ENCODE data around the gene LRBA.

DNA sequence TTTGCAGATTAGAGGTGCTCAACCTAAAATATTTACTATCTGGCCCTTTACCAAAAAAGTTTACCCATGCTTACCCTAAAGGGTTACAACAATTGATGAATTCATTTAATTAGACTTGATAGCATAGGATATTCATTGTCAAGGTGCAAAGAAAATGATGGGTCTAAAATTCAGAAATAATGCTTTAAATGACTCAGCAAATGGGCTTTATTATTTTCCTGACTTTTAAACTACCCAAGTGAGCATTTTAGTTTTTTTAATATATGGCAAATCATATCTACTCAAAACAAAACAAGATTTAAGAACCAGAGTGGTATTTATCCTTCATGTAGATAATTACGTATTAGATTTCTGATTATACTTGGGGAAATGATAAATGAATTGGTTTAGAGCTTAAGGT is 701.1 kb downstream of the LRBA start:
- TF ChIP-seq, protein P1, sequence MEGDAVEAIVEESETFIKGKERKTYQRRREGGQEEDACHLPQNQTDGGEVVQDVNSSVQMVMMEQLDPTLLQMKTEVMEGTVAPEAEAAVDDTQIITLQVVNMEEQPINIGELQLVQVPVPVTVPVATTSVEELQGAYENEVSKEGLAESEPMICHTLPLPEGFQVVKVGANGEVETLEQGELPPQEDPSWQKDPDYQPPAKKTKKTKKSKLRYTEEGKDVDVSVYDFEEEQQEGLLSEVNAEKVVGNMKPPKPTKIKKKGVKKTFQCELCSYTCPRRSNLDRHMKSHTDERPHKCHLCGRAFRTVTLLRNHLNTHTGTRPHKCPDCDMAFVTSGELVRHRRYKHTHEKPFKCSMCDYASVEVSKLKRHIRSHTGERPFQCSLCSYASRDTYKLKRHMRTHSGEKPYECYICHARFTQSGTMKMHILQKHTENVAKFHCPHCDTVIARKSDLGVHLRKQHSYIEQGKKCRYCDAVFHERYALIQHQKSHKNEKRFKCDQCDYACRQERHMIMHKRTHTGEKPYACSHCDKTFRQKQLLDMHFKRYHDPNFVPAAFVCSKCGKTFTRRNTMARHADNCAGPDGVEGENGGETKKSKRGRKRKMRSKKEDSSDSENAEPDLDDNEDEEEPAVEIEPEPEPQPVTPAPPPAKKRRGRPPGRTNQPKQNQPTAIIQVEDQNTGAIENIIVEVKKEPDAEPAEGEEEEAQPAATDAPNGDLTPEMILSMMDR (IDR thresholded peaks at IDR 0.05; ENCODE audit: low read length), result no peak
- TF ChIP-seq EZH2phosphoT487 (IDR thresholded peaks at IDR 0.05; ENCODE audit: low read length), result no peak

Data from MM.1S (cell line).